Activated CD4-positive, alpha-beta T cell treated with anti-CD3 and anti-CD28 coated beads, Interleukin-2, amount 50 U/mL, for 24 hours (primary cell): Measurements from ENCODE around the gene UBE3B.

ENCODE experiments used
- DNase-seq, 2 donors: peaks; one replicate each; pipeline ENCODE4 v3.0.0-alpha.2; 2020; ENCODE audit warnings: low read depth in 1 of 2, low spot score in 1 of 2

Gene UBE3B

GRCh38 chr12:109449845-109450532 is 27.4 kb upstream of the UBE3B start:
- no peak for DNase-seq

GRCh38 chr12:109450980-109451379 is 26.5 kb upstream of the UBE3B start:
- no peak for DNase-seq

GRCh38 chr12:109451400-109451799 is 26.0 kb upstream of the UBE3B start:
- DNase-seq = no peak

GRCh38 chr12:109452489-109452888 is 24.9 kb upstream of the UBE3B start:
- DNase-seq = no peak

GRCh38 chr12:109455706-109456105 is 21.7 kb upstream of the UBE3B start:
- no peak for DNase-seq

GRCh38 chr12:109458086-109458485 is 19.3 kb upstream of the UBE3B start:
- DNase-seq = no peak

- no peak for DNase-seq
Measured at GRCh38 chr12:109458771-109459208, 18.6 kb upstream of the UBE3B start.

GRCh38 chr12:109459247-109459646 is 18.2 kb upstream of the UBE3B start:
- DNase-seq = no peak

- no peak for DNase-seq
Measured at GRCh38 chr12:109460538-109460937, 16.9 kb upstream of the UBE3B start.

GRCh38 chr12:109461049-109461845 is 16.2 kb upstream of the UBE3B start:
- DNase-seq = no peak

GRCh38 chr12:109461846-109462756 is 15.3 kb upstream of the UBE3B start:
- DNase-seq = no peak

- no peak for DNase-seq
Measured at GRCh38 chr12:109462868-109463692, 14.4 kb upstream of the UBE3B start.

GRCh38 chr12:109463756-109464155 is 13.7 kb upstream of the UBE3B start:
- no peak for DNase-seq

- no peak for DNase-seq
Measured at GRCh38 chr12:109464642-109465351, 12.6 kb upstream of the UBE3B start.

- DNase-seq = no peak
Measured at GRCh38 chr12:109466305-109466704, 11.1 kb upstream of the UBE3B start.

GRCh38 chr12:109466821-109467220 is 10.6 kb upstream of the UBE3B start:
- no peak for DNase-seq

- DNase-seq = no peak
Measured at GRCh38 chr12:109467978-109468676, 9.3 kb upstream of the UBE3B start.

GRCh38 chr12:109469517-109469916 is 7.9 kb upstream of the UBE3B start:
- no peak for DNase-seq

- no peak for DNase-seq
Measured at GRCh38 chr12:109473006-109473405, 4.4 kb upstream of the UBE3B start.
